Chondrocyte (in vitro differentiated cells): ENCODE results near the gene GPR37. TPM values are rescaled to one million over a fixed set of nuclear protein-coding genes. Genes with fewer than 3 reads are reported as not detected.
A peak's percentile ranks its signal among the peaks of the same experiment; 100 is the strongest.

Experiments used
- DNase-seq: peaks from one replicate; pipeline ENCODE4 v3.0.0; 2021; ENCODE audit warnings: mixed read lengths, low spot score
- H3K27ac Mint-ChIP-seq: one replicate; pipeline ENCODE4 v1.8.0; 2021; ENCODE audit warnings: mild to moderate bottlenecking, moderate library complexity, mixed read lengths; ENCODE audit not compliant: unreplicated experiment
- H3K27me3 Mint-ChIP-seq: 2 replicates; pipeline ENCODE4 v1.8.0; 2021; ENCODE audit warnings: low read depth, mixed read lengths
- H3K36me3 Mint-ChIP-seq: 2 replicates; pipeline ENCODE4 v1.8.0; 2021; ENCODE audit warnings: low read depth, mixed read lengths
- H3K4me1 Mint-ChIP-seq: 2 replicates; pipeline ENCODE4 v1.8.0; 2021; ENCODE audit warnings: low read depth, mild to moderate bottlenecking, mixed read lengths
- H3K4me3 Mint-ChIP-seq: one replicate; pipeline ENCODE4 v1.8.0; 2021; ENCODE audit warnings: mild to moderate bottlenecking, moderate library complexity, mixed read lengths; ENCODE audit not compliant: unreplicated experiment
- H3K9me3 Mint-ChIP-seq: 2 replicates; pipeline ENCODE4 v1.8.0; 2021; ENCODE audit warnings: low read depth, mixed read lengths
- CTCF ChIP-seq: fragments of 200-600 bp; sonication (generic); IDR thresholded peaks from 2 replicates; pipeline ENCODE4 v1.5.0; 2021; ENCODE audit warnings: antibody characterized with exemption, mild to moderate bottlenecking, moderate library complexity
- total RNA-seq: library from RNA; stranded (reverse); gene quantifications from 3 replicates; pipeline ENCODE4 v1.2.1, GENCODE V29; 2021

The GPR37 gene
- total RNA-seq, 1 donor from 2014 or later, result 1.6 TPM

GRCh38 chr7:124713086-124713485, 52.5 kb downstream of the GPR37 start:
- peaks cover 3% of the 10 kb centered on the region for H3K36me3 Mint-ChIP-seq
- TF ChIP-seq CTCF, result no peak
- peaks cover 6% of the 10 kb centered on the region for H3K9me3 Mint-ChIP-seq
- peaks cover 27% of the 10 kb centered on the region for H3K4me1 Mint-ChIP-seq
- H3K27me3 Mint-ChIP-seq, result no peaks in the 10 kb centered on the region
- DNase-seq, result no peak
- H3K4me3 Mint-ChIP-seq, result no peak overlapping the region
- H3K27ac Mint-ChIP-seq, result peak overlapping the region; percentile 65

DNA sequence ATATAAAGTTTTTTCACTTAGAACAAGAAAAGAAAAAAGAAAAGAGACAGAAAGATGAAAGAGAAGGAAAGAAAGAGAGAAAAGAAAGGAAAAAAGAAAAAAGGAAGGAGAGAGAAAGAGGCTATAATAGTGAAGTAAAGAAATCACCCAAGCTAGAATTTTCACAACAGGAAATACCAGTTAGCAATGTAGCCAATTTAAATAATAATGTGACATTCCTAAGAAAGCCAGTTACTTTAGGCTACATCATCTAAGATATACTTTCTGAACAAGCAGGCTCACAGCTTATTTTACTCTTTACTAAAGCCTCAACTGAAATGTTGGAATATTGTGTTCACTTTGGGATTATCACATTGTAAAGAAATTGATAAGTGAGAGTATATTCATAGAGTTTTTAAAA, 53.6 kb downstream of the GPR37 start:
- H3K4me3 Mint-ChIP-seq, result no peak overlapping the region
- peak overlapping the region; percentile 77 for H3K27ac Mint-ChIP-seq
- peaks cover 26% of the 10 kb centered on the region for H3K4me1 Mint-ChIP-seq
- no peaks in the 10 kb centered on the region for H3K27me3 Mint-ChIP-seq
- no peak for TF ChIP-seq CTCF
- DNase-seq, result no peak
- peaks cover 16% of the 10 kb centered on the region for H3K9me3 Mint-ChIP-seq
- peaks cover 7% of the 10 kb centered on the region for H3K36me3 Mint-ChIP-seq

GRCh38 chr7:124702385-124702784, 63.2 kb downstream of the GPR37 start:
- Mint-ChIP-seq H3K27me3 (no peaks in the 10 kb centered on the region), H3K27ac (no peak overlapping the region), H3K36me3 (no peaks in the 10 kb centered on the region), H3K4me3 (no peak overlapping the region), H3K4me1 (peaks cover 22% of the 10 kb centered on the region), H3K9me3 (peaks cover 7% of the 10 kb centered on the region)
- TF ChIP-seq CTCF, result no peak
- DNase-seq, result no peak

DNA sequence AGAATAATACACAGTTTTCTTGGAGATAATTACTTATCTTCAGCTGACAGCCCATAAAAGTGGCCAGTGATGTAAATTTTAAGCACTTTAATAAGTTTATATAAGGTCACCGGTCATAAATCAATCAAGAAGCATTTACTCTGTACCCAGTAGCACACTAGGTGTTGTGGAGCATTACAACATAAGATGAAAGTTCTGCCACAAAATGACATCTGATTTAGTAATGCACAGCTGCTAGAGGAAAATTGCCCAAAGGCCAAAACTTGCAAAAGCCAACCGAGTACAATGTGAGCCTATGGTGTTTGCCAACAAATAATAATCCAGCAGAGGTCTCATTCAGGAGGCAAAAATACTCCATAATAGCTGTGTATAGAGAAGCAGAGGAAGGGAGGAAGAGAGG, 63.6 kb downstream of the GPR37 start:
- Mint-ChIP-seq H3K36me3 (no peaks in the 10 kb centered on the region), H3K9me3 (peaks cover 3% of the 10 kb centered on the region), H3K4me3 (no peak overlapping the region), H3K4me1 (peaks cover 22% of the 10 kb centered on the region), H3K27ac (no peak overlapping the region), H3K27me3 (no peaks in the 10 kb centered on the region)
- no peak for TF ChIP-seq CTCF
- DNase-seq, result no peak

GRCh38 chr7:124700655-124701054, 64.9 kb downstream of the GPR37 start:
- no peaks in the 10 kb centered on the region for H3K36me3 Mint-ChIP-seq
- peaks cover 3% of the 10 kb centered on the region for H3K9me3 Mint-ChIP-seq
- H3K4me1 Mint-ChIP-seq, result peaks cover 27% of the 10 kb centered on the region
- no peak overlapping the region for H3K27ac Mint-ChIP-seq
- no peak overlapping the region for H3K4me3 Mint-ChIP-seq
- no peak for TF ChIP-seq CTCF
- DNase-seq, result no peak
- H3K27me3 Mint-ChIP-seq, result no peaks in the 10 kb centered on the region
